ENCODE data around the gene IL24. TPM values are rescaled to one million over a fixed set of nuclear protein-coding genes. Genes with fewer than 3 reads are reported as not detected.

The IL24 gene
- total RNA-seq, 1 experiment from 2014 or later: not detected

DNA sequence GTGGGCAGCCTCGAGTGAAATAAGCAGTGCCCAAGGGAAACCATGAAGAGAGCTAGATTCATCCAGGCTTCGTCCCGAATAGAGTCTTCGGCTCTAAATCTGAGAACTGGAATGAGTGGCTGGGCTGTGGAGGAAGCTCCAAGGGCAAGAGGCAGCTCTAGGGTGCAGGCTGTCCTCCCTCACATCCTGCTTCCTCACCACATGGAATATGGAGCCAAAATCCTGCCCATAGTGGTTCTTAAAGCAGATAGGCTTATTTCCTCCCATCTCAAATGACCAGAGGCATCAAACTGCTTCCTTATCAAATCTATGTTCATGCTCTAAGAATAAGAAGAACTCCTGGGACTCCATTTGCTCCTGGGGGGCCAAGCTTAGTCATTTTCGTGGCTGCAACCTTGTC lies 2.5 kb downstream of the IL24 start:
- H3K27me3 ChIP-seq (ENCODE audit: insufficient read depth, low read depth): no peaks in the 10 kb centered on the region
- H4K20me1 ChIP-seq (ENCODE audit: insufficient read depth): no peaks in the 10 kb centered on the region
- CTCF ChIA-PET: no interaction called here
- H3K27ac ChIP-seq: no peak overlapping the region
- peaks cover 21% of the 10 kb centered on the region; the same call in 1 of the 2 replicates for H3F3A ChIP-seq (ENCODE audit: insufficient read depth, low read depth)
- DNase-seq: no peak
- H3K79me2 ChIP-seq (ENCODE audit: low read depth): no peaks in the 10 kb centered on the region
- no peak overlapping the region for H3K4me3 ChIP-seq
- no TSS peak for BruUV-seq (replicated peaks)
- intact Hi-C loops (cut with micrococcal nuclease; ENCODE audit: unreplicated experiment): no loop called here
- no peaks in the 10 kb centered on the region for H3K9me3 ChIP-seq (ENCODE audit: insufficient read depth, low read depth)
- no peak overlapping the region for H2AFZ ChIP-seq
- TF ChIP-seq, protein P1, sequence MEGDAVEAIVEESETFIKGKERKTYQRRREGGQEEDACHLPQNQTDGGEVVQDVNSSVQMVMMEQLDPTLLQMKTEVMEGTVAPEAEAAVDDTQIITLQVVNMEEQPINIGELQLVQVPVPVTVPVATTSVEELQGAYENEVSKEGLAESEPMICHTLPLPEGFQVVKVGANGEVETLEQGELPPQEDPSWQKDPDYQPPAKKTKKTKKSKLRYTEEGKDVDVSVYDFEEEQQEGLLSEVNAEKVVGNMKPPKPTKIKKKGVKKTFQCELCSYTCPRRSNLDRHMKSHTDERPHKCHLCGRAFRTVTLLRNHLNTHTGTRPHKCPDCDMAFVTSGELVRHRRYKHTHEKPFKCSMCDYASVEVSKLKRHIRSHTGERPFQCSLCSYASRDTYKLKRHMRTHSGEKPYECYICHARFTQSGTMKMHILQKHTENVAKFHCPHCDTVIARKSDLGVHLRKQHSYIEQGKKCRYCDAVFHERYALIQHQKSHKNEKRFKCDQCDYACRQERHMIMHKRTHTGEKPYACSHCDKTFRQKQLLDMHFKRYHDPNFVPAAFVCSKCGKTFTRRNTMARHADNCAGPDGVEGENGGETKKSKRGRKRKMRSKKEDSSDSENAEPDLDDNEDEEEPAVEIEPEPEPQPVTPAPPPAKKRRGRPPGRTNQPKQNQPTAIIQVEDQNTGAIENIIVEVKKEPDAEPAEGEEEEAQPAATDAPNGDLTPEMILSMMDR (conservative IDR thresholded peaks at IDR 0.05): no peak
- no peak for TF ChIP-seq EZH2 (IDR thresholded peaks at IDR 0.05; ENCODE audit: low read depth)
- H3K9me2 ChIP-seq (ENCODE audit: insufficient read depth): no peaks in the 10 kb centered on the region
- no peaks in the 10 kb centered on the region for H3K36me3 ChIP-seq (ENCODE audit: low read depth)
- POLR2A ChIA-PET (ENCODE audit: unreplicated experiment): no interaction called here
- H3K4me1 ChIP-seq (replicated peaks; ENCODE audit: insufficient read depth): peaks cover 34% of the 10 kb centered on the region
- no peak overlapping the region for H3K4me2 ChIP-seq

DNA sequence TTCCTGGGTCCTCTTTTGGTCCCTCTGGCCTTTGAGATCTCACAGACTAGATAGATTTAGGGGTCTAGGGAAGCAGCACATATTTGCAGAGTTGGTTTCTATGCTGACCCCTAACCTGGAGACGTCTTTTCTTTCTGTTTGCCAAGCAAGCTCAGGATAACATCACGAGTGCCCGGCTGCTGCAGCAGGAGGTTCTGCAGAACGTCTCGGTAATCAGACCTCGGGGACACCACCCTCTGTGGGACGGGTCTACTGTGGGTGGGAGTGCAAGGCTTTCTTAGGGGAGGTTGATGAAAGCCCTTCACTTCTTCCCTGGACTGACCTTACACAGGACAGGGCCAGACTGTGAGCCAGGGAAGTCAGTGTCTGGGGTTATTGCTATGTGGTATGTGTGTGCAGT lies 2.9 kb downstream of the IL24 start:
- no peak overlapping the region for H3K4me2 ChIP-seq
- peaks cover 17% of the 10 kb centered on the region; the same call in 1 of the 2 replicates for H3F3A ChIP-seq (ENCODE audit: insufficient read depth, low read depth)
- TF ChIP-seq, protein P1 (conservative IDR thresholded peaks at IDR 0.05): no peak
- no peak for TF ChIP-seq EZH2 (IDR thresholded peaks at IDR 0.05; ENCODE audit: low read depth)
- intact Hi-C loops (cut with micrococcal nuclease; ENCODE audit: unreplicated experiment): no loop called here
- peaks cover 34% of the 10 kb centered on the region for H3K4me1 ChIP-seq (replicated peaks; ENCODE audit: insufficient read depth)
- no peak for DNase-seq
- BruUV-seq (replicated peaks): no TSS peak
- no peaks in the 10 kb centered on the region for H3K79me2 ChIP-seq (ENCODE audit: low read depth)
- H2AFZ ChIP-seq: no peak overlapping the region
- no peaks in the 10 kb centered on the region for H3K9me2 ChIP-seq (ENCODE audit: insufficient read depth)
- no peaks in the 10 kb centered on the region for H4K20me1 ChIP-seq (ENCODE audit: insufficient read depth)
- no peak overlapping the region for H3K4me3 ChIP-seq
- no peaks in the 10 kb centered on the region for H3K9me3 ChIP-seq (ENCODE audit: insufficient read depth, low read depth)
- H3K27ac ChIP-seq: no peak overlapping the region
- H3K36me3 ChIP-seq (ENCODE audit: low read depth): no peaks in the 10 kb centered on the region
- no peaks in the 10 kb centered on the region for H3K27me3 ChIP-seq (ENCODE audit: insufficient read depth, low read depth)
- POLR2A ChIA-PET (ENCODE audit: unreplicated experiment): no interaction called here
- CTCF ChIA-PET: no interaction called here

DNA sequence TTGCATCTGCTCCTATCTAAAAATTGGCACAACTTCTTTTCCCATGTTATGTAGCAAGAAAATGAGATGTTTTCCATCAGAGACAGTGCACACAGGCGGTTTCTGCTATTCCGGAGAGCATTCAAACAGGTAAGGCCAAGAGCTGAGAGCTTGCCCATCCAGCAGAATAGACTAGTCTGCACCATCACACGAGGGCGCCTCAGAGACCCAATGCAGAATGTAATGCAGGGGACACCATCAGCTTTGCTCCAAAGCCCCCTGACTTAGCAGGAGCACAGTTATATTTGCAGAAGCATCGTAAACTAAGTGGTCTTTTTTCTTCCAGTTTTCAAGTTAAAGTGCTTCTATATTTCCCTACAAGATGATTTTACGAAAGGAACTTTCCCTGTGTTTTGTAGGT lies 4.7 kb downstream of the IL24 start:
- POLR2A ChIA-PET (ENCODE audit: unreplicated experiment): no interaction called here
- Histone ChIP-seq H3K27ac (no peak overlapping the region), H3K4me3 (no peak overlapping the region), H3K9me2 (ENCODE audit: insufficient read depth) (no peaks in the 10 kb centered on the region), H3K9me3 (ENCODE audit: insufficient read depth, low read depth) (no peaks in the 10 kb centered on the region), H3F3A (ENCODE audit: insufficient read depth, low read depth) (peaks cover 13% of the 10 kb centered on the region; the same call in 1 of the 2 replicates), H3K4me1 (replicated peaks; ENCODE audit: insufficient read depth) (peaks cover 28% of the 10 kb centered on the region), H2AFZ (no peak overlapping the region), H3K27me3 (ENCODE audit: insufficient read depth, low read depth) (no peaks in the 10 kb centered on the region), H4K20me1 (ENCODE audit: insufficient read depth) (no peaks in the 10 kb centered on the region), H3K4me2 (no peak overlapping the region), H3K36me3 (ENCODE audit: low read depth) (no peaks in the 10 kb centered on the region), H3K79me2 (ENCODE audit: low read depth) (no peaks in the 10 kb centered on the region)
- no peak for DNase-seq
- no TSS peak for BruUV-seq (replicated peaks)
- no peak for TF ChIP-seq EZH2 (IDR thresholded peaks at IDR 0.05; ENCODE audit: low read depth)
- TF ChIP-seq, protein P1 (conservative IDR thresholded peaks at IDR 0.05): no peak
- intact Hi-C loops (cut with micrococcal nuclease; ENCODE audit: unreplicated experiment): no loop called here
- CTCF ChIA-PET: no interaction called here

All from PC-9 (cell line).